Keratinocyte (primary cell): ENCODE results near the gene SELENOW.

ENCODE experiments used
- EZH2 ChIP-seq: IDR thresholded peaks from one replicate; pipeline ENCODE4 v1.6.1; 2012; ENCODE audit warnings: inconsistent platforms, mild to moderate bottlenecking, low read length, moderate library complexity
- TF ChIP-seq, protein P1 (sequence below), 3 experiments: IDR thresholded peaks in 1 of 3; conservative IDR thresholded peaks in 1 of 3; optimal IDR thresholded peaks in 1 of 3; 2 replicates in 2 of 3; 3 replicates in 1 of 3; pipeline versions ENCODE3 to v1.5.1; 2011; ENCODE audit warnings: low read length in 3 of 3, mild to moderate bottlenecking in 3 of 3, moderate library complexity in 2 of 3, control low read depth in 1 of 3, inconsistent platforms in 1 of 3; ENCODE audit not compliant: insufficient read depth in 2 of 3; ENCODE audit errors: extremely low read depth in 1 of 3

DNA sequence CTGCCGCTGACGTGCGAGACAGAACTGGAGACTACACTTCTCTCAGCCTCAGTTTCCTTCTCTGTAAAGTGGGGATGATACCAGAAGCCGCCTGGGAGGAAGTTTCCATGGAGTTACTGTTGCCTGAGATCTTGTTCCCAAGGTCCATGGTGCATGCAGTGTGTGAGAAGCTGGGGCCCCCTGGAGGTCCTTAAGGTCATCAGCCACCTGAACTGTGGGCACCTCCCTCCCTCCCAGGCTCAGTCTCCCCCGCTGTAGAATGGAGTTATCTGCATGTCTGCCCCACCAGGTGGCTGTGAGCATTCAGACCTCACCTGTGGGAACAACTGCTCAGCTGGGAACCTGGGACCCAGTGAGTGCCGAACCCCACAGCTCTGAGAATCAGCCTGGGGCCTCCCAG lies 45.9 kb downstream of the SELENOW start:
- no peak for TF ChIP-seq EZH2
- TF ChIP-seq, protein P1, sequence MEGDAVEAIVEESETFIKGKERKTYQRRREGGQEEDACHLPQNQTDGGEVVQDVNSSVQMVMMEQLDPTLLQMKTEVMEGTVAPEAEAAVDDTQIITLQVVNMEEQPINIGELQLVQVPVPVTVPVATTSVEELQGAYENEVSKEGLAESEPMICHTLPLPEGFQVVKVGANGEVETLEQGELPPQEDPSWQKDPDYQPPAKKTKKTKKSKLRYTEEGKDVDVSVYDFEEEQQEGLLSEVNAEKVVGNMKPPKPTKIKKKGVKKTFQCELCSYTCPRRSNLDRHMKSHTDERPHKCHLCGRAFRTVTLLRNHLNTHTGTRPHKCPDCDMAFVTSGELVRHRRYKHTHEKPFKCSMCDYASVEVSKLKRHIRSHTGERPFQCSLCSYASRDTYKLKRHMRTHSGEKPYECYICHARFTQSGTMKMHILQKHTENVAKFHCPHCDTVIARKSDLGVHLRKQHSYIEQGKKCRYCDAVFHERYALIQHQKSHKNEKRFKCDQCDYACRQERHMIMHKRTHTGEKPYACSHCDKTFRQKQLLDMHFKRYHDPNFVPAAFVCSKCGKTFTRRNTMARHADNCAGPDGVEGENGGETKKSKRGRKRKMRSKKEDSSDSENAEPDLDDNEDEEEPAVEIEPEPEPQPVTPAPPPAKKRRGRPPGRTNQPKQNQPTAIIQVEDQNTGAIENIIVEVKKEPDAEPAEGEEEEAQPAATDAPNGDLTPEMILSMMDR (optimal IDR thresholded peaks at IDR 0.05 in 1 of 3, IDR thresholded peaks at IDR 0.05 in 1 of 3, conservative IDR thresholded peaks at IDR 0.05 in 1 of 3; ENCODE audit: extremely low read depth in 1 of 3, insufficient read depth in 2 of 3, low read length in 3 of 3), result no peak
